Measurements from ENCODE around the gene ANO10.
"Not testable (repeated sequence)": the region's sequence is repeated elsewhere in the genome, so short reads cannot be mapped to it uniquely, and the experiment has no call there.

Gene ANO10

GRCh38 chr3:43544277-43544676, 77.5 kb downstream of the ANO10 start:
- not testable (repeated sequence) for H3K27ac ChIP-seq (ENCODE audit: insufficient read depth in 1 of 2, low read depth in 1 of 2, low read length in 2 of 2, poor library complexity in 1 of 2, severe bottlenecking in 2 of 2); H3K9me3 ChIP-seq (ENCODE audit: control extremely low read depth in 1 of 5, control insufficient read depth in 4 of 5, insufficient read depth in 2 of 5, low read depth in 1 of 5, low read length in 4 of 5); H3K4me3 ChIP-seq (ENCODE audit: control insufficient read depth in 1 of 7, extremely low read depth in 1 of 7, insufficient read depth in 4 of 7, low read depth in 2 of 7, low read length in 6 of 7); H3K36me3 ChIP-seq (ENCODE audit: control insufficient read depth in 4 of 4, insufficient read depth in 4 of 4, low read length in 3 of 4); H3K4me1 ChIP-seq (ENCODE audit: control extremely low read depth in 1 of 4, control insufficient read depth in 4 of 4, insufficient read depth in 4 of 4, low read length in 3 of 4); H3K27me3 ChIP-seq (replicated peaks in 2 of 5; ENCODE audit: control insufficient read depth in 4 of 5, insufficient read depth in 5 of 5, low read length in 4 of 5)
- CTCF ChIA-PET, result interaction anchor here (0.7 to 1.1 kb wide), 3 partner anchors 11 to 152 kb away, joined by 3 read pairs; no protein-coding TSS in a partner anchor
- POLR2A ChIA-PET, result interaction anchor here (0.6 kb wide), 1 partner anchor 91 kb away, joined by 4 read pairs; no protein-coding TSS in a partner anchor
- DNase-seq, result peak; percentile 54 to 78 (median 75)
- WGBS (ENCODE audit: insufficient coverage), result 90% methylated on average over 3 of the region's 3 CpGs

DNA sequence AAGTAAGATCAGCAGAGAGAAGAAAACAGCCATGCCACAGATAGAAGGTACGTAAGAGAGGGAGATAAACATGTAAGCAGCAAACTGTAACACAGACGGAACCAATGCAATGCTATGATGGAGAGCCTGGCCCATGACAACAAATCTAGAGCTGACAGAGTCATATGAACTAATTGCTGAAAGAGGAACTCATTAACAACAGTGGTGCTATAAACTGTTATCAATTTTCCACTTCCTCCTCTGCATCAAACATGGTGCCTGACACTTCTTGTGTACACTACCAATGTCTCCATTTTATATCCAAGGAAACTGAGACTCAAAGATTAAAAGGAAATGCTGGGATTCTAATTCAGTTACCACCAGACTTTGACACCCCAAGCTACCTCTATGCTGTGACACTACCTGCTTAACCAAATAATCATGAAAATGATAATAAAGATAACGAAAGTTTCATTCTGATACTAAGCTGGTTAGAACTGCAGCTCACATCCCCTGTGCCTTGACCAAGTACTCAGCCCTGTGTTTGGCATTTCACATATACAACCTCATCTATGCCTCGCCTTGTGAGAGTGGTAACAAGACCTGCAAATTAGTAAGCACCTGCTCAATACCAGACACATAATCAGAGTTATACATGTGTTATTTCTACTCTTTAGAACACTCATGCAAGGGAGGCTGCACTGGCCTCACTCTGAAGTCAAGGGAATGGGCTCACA, 79.3 kb downstream of the ANO10 start:
- DNase-seq, result peak in 2 of 3 donors; percentile 41 to 63
- no peaks in the 10 kb centered on the region for H3K27me3 ChIP-seq (replicated peaks in 2 of 5; ENCODE audit: control insufficient read depth in 4 of 5, insufficient read depth in 5 of 5, low read length in 4 of 5)
- 85% methylated on average over 3 of the region's 4 CpGs for WGBS (ENCODE audit: insufficient coverage)
- peaks cover 0 to 3% (median 0%) of the 10 kb centered on the region in 4 experiments for H3K4me1 ChIP-seq (ENCODE audit: control extremely low read depth in 1 of 4, control insufficient read depth in 4 of 4, insufficient read depth in 4 of 4, low read length in 3 of 4)
- CTCF ChIA-PET, result interaction anchor here (0.9 to 2.0 kb wide), 5 partner anchors 7 to 160 kb away, joined by 3 to 5 read pairs (median 3); no protein-coding TSS in a partner anchor
- H3K36me3 ChIP-seq (ENCODE audit: control insufficient read depth in 4 of 4, insufficient read depth in 4 of 4, low read length in 3 of 4), result peaks cover 0 to 4% (median 0%) of the 10 kb centered on the region in 4 experiments
- POLR2A ChIA-PET, result no interaction called here
- no peak overlapping the region for H3K27ac ChIP-seq (ENCODE audit: insufficient read depth in 1 of 2, low read depth in 1 of 2, low read length in 2 of 2, poor library complexity in 1 of 2, severe bottlenecking in 2 of 2)
- H3K4me3 ChIP-seq (ENCODE audit: control insufficient read depth in 1 of 7, extremely low read depth in 1 of 7, insufficient read depth in 4 of 7, low read depth in 2 of 7, low read length in 6 of 7), result no peak overlapping the region
- peaks cover 0 to 3% (median 0%) of the 10 kb centered on the region in 5 experiments for H3K9me3 ChIP-seq (ENCODE audit: control extremely low read depth in 1 of 5, control insufficient read depth in 4 of 5, insufficient read depth in 2 of 5, low read depth in 1 of 5, low read length in 4 of 5)

DNA sequence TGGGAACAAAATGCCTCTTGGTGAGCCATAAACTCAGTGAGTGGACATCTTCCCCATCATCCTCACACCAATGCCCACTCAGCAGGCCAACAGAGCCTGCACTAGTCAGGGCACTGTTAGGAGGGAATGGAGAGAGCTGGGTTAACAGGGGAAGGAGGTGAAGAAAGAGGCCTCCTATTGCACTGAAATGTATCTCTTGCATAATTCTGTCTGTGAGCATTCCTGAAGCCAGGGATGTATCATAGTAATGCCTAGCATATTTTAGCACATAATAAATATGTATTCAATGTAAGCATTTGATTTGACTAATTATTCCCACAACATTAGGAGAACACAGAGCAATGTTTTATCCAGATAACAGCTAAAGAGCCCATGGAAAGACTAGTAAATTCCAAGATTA, 81.2 kb downstream of the ANO10 start:
- Histone ChIP-seq H3K36me3 (ENCODE audit: control insufficient read depth in 4 of 4, insufficient read depth in 4 of 4, low read length in 3 of 4) (peaks cover 0 to 6% (median 2%) of the 10 kb centered on the region in 4 experiments), H3K27me3 (replicated peaks in 2 of 5; ENCODE audit: control insufficient read depth in 4 of 5, insufficient read depth in 5 of 5, low read length in 4 of 5) (no peaks in the 10 kb centered on the region), H3K4me3 (ENCODE audit: control insufficient read depth in 1 of 7, extremely low read depth in 1 of 7, insufficient read depth in 4 of 7, low read depth in 2 of 7, low read length in 6 of 7) (no peak overlapping the region), H3K9me3 (ENCODE audit: control extremely low read depth in 1 of 5, control insufficient read depth in 4 of 5, insufficient read depth in 2 of 5, low read depth in 1 of 5, low read length in 4 of 5) (no peaks in the 10 kb centered on the region), H3K27ac (ENCODE audit: insufficient read depth in 1 of 2, low read depth in 1 of 2, low read length in 2 of 2, poor library complexity in 1 of 2, severe bottlenecking in 2 of 2) (no peak overlapping the region), H3K4me1 (ENCODE audit: control extremely low read depth in 1 of 4, control insufficient read depth in 4 of 4, insufficient read depth in 4 of 4, low read length in 3 of 4) (peaks cover 0 to 3% (median 0%) of the 10 kb centered on the region in 4 experiments)
- ChIA-PET POLR2A (no interaction called here), CTCF (no interaction called here)
- DNase-seq, result no peak

DNA sequence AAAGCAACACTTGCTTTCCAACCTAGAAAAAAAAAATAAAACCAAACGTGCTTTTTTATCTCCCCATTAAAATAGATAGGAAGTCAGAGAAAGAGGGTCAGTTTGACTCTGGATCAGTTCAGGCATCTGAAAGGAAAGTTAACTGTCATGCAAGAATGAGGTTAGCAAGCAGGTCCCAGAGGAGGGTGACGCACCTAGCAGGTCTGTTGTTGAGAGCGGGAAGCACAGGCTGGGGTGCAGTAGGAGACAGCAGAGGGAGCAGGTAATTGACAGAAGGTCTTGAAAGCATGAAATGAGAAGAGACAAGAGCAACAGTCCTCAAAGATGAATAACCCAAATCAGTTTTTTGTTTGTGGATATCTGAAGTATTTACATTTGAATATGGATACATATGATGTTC, 82.5 kb downstream of the ANO10 start:
- Histone ChIP-seq H3K27me3 (replicated peaks in 2 of 5; ENCODE audit: control insufficient read depth in 4 of 5, insufficient read depth in 5 of 5, low read length in 4 of 5) (no peaks in the 10 kb centered on the region), H3K27ac (ENCODE audit: insufficient read depth in 1 of 2, low read depth in 1 of 2, low read length in 2 of 2, poor library complexity in 1 of 2, severe bottlenecking in 2 of 2) (no peak overlapping the region), H3K9me3 (ENCODE audit: control extremely low read depth in 1 of 5, control insufficient read depth in 4 of 5, insufficient read depth in 2 of 5, low read depth in 1 of 5, low read length in 4 of 5) (no peaks in the 10 kb centered on the region), H3K36me3 (ENCODE audit: control insufficient read depth in 4 of 4, insufficient read depth in 4 of 4, low read length in 3 of 4) (peaks cover 0 to 6% (median 3%) of the 10 kb centered on the region in 4 experiments), H3K4me3 (ENCODE audit: control insufficient read depth in 1 of 7, extremely low read depth in 1 of 7, insufficient read depth in 4 of 7, low read depth in 2 of 7, low read length in 6 of 7) (no peak overlapping the region), H3K4me1 (ENCODE audit: control extremely low read depth in 1 of 4, control insufficient read depth in 4 of 4, insufficient read depth in 4 of 4, low read length in 3 of 4) (peaks cover 0 to 3% (median 0%) of the 10 kb centered on the region in 4 experiments)
- CTCF ChIA-PET, result no interaction called here
- WGBS (ENCODE audit: insufficient coverage), result 95% methylated on average over 2 of the region's 3 CpGs
- no peak for DNase-seq
- POLR2A ChIA-PET, result no interaction called here

DNA sequence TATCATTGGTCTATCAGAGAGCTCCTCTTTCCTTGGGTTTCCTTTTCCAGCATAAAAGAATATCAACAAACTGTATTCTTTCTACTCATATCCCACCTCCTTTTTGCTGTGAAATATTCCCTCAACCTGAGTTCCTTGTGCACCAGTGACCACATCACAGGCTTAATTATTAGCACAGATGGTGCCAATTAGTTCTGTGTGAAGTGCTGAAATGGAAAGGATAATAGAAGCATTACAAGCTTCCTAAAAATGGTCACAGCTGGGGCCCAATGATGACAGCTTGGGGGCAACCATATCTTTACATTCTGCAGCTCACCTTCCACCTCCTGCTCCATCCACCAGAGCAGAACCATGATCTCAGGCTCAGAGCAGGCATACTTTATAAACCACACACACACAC, 84.6 kb downstream of the ANO10 start:
- Histone ChIP-seq H3K4me3 (ENCODE audit: control insufficient read depth in 1 of 7, extremely low read depth in 1 of 7, insufficient read depth in 4 of 7, low read depth in 2 of 7, low read length in 6 of 7) (no peak overlapping the region), H3K27ac (ENCODE audit: insufficient read depth in 1 of 2, low read depth in 1 of 2, low read length in 2 of 2, poor library complexity in 1 of 2, severe bottlenecking in 2 of 2) (no peak overlapping the region), H3K9me3 (ENCODE audit: control extremely low read depth in 1 of 5, control insufficient read depth in 4 of 5, insufficient read depth in 2 of 5, low read depth in 1 of 5, low read length in 4 of 5) (no peaks in the 10 kb centered on the region), H3K27me3 (replicated peaks in 2 of 5; ENCODE audit: control insufficient read depth in 4 of 5, insufficient read depth in 5 of 5, low read length in 4 of 5) (no peaks in the 10 kb centered on the region), H3K4me1 (ENCODE audit: control extremely low read depth in 1 of 4, control insufficient read depth in 4 of 4, insufficient read depth in 4 of 4, low read length in 3 of 4) (no peaks in the 10 kb centered on the region), H3K36me3 (ENCODE audit: control insufficient read depth in 4 of 4, insufficient read depth in 4 of 4, low read length in 3 of 4) (peaks cover 0 to 6% (median 3%) of the 10 kb centered on the region in 4 experiments)
- no peak for DNase-seq
- ChIA-PET CTCF (no interaction called here), POLR2A (no interaction called here)

- POLR2A ChIA-PET, result no interaction called here
- CTCF ChIA-PET, result interaction anchor here (0.7 to 1.3 kb wide), 3 partner anchors 9 to 321 kb away, joined by 3 read pairs; no protein-coding TSS in a partner anchor
Measured at GRCh38 chr3:43534675-43535074, 87.1 kb downstream of the ANO10 start.

DNA sequence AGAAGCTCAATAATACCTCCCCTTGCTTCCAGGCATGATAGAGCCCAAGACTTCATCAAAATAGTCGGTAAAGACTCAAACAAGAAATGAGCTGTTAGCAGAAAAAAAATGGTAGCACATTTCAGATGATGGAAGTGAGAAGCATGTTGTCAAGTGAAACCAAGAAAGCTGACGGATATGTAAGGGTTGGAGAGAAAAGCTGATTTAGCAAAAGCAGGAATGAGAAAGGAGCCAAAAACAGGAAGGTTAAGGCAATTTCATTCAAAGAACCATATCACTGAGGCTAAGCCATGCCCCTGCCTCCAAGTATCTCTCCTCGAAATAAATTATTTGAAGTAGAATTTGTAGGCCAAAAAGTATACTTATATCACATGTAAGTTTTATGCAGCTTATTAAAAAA, 88.8 kb downstream of the ANO10 start:
- H3K4me1 ChIP-seq (ENCODE audit: control extremely low read depth in 1 of 4, control insufficient read depth in 4 of 4, insufficient read depth in 4 of 4, low read length in 3 of 4), result no peaks in the 10 kb centered on the region
- H3K4me3 ChIP-seq (ENCODE audit: control insufficient read depth in 1 of 7, extremely low read depth in 1 of 7, insufficient read depth in 4 of 7, low read depth in 2 of 7, low read length in 6 of 7), result no peak overlapping the region
- H3K27me3 ChIP-seq (replicated peaks in 2 of 5; ENCODE audit: control insufficient read depth in 4 of 5, insufficient read depth in 5 of 5, low read length in 4 of 5), result no peaks in the 10 kb centered on the region
- POLR2A ChIA-PET, result no interaction called here
- H3K9me3 ChIP-seq (ENCODE audit: control extremely low read depth in 1 of 5, control insufficient read depth in 4 of 5, insufficient read depth in 2 of 5, low read depth in 1 of 5, low read length in 4 of 5), result peaks cover 0 to 6% (median 0%) of the 10 kb centered on the region in 5 experiments
- CTCF ChIA-PET, result no interaction called here
- H3K27ac ChIP-seq (ENCODE audit: insufficient read depth in 1 of 2, low read depth in 1 of 2, low read length in 2 of 2, poor library complexity in 1 of 2, severe bottlenecking in 2 of 2), result no peak overlapping the region
- DNase-seq, result no peak
- WGBS (ENCODE audit: insufficient coverage), result 100% methylated on average over 1 of the region's 3 CpGs
- peaks cover 0 to 6% (median 3%) of the 10 kb centered on the region in 4 experiments for H3K36me3 ChIP-seq (ENCODE audit: control insufficient read depth in 4 of 4, insufficient read depth in 4 of 4, low read length in 3 of 4)

More at GRCh38 chr3:43534675-43535074, 87.1 kb downstream of the ANO10 start:
- peaks cover 0 to 6% (median 3%) of the 10 kb centered on the region in 4 experiments for H3K36me3 ChIP-seq (ENCODE audit: control insufficient read depth in 4 of 4, insufficient read depth in 4 of 4, low read length in 3 of 4)
- H3K4me1 ChIP-seq (ENCODE audit: control extremely low read depth in 1 of 4, control insufficient read depth in 4 of 4, insufficient read depth in 4 of 4, low read length in 3 of 4), result no peaks in the 10 kb centered on the region
- H3K27ac ChIP-seq (ENCODE audit: insufficient read depth in 1 of 2, low read depth in 1 of 2, low read length in 2 of 2, poor library complexity in 1 of 2, severe bottlenecking in 2 of 2), result no peak overlapping the region
- H3K27me3 ChIP-seq (replicated peaks in 2 of 5; ENCODE audit: control insufficient read depth in 4 of 5, insufficient read depth in 5 of 5, low read length in 4 of 5), result no peaks in the 10 kb centered on the region
- no peaks in the 10 kb centered on the region for H3K9me3 ChIP-seq (ENCODE audit: control extremely low read depth in 1 of 5, control insufficient read depth in 4 of 5, insufficient read depth in 2 of 5, low read depth in 1 of 5, low read length in 4 of 5)
- DNase-seq, result no peak
- WGBS (ENCODE audit: insufficient coverage), result 100% methylated on average over 1 of the region's 1 CpG
- no peak overlapping the region for H3K4me3 ChIP-seq (ENCODE audit: control insufficient read depth in 1 of 7, extremely low read depth in 1 of 7, insufficient read depth in 4 of 7, low read depth in 2 of 7, low read length in 6 of 7)
